ENCODE data around the gene PHF24.
"Not testable (repeated sequence)": the region's sequence is repeated elsewhere in the genome, so short reads cannot be mapped to it uniquely, and the experiment has no call there.

Gene PHF24

DNA sequence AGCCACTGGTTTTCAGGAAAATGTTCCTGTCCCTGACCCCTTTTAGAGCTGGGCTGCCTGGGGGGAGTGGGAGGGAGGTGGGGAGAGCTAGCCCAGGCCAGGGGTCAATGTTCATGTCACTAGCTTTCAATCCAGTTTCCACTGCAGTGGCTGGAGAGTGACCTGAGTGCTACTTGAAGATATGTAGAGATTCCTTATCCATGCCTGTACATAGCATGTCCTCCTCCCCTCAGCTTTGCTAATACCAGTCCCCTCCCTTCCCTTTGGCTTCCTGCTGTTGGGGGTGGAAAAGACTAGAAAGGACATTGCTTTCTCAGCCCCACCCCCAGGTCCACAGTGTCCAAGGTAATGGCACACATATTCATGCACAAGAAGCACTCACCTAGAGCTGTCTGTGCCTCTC, 39.3 kb downstream of the PHF24 start:
- no peak for DNase-seq (ENCODE audit: low read depth)

DNA sequence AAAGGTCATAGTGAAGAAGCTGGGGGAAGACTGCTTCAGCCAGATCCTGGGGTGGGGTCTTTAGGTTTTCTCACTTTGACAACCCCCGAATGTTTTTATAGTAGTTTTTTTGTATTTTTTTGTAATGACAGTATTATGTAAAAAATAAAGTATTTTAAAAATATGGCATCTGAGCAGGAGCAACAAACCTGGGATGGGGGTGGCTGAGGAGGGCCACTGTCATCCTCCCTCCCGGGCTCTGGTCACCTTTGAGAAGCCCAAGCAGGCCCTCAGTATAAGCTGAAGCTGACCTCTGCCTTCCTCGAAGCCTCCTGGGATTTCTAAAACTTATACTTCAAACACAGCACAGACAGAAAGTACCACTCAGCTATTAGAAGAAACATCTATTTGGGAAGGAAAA, 40.2 kb downstream of the PHF24 start:
- no peak for DNase-seq (ENCODE audit: low read depth)

DNA sequence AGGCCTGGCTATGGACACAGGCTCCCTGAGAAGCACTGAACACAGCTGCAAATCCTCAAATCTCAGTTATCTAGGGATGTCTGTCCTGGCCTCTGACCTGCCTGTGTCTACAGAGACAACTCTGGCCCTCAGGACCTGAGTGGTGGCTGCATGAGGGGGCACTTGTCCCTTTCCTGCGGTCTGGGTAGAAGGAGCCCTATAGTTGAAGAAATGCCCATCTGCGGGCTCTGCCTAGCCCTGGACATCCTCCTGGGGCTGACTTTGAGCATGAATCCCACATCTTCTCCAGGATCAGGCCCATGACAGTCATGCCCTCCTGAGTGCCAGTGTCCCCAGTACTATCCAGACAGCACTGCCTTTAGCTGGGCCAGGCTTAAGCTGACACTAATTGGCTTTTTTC, 41.5 kb downstream of the PHF24 start:
- no peak for DNase-seq (ENCODE audit: low read depth)

DNA sequence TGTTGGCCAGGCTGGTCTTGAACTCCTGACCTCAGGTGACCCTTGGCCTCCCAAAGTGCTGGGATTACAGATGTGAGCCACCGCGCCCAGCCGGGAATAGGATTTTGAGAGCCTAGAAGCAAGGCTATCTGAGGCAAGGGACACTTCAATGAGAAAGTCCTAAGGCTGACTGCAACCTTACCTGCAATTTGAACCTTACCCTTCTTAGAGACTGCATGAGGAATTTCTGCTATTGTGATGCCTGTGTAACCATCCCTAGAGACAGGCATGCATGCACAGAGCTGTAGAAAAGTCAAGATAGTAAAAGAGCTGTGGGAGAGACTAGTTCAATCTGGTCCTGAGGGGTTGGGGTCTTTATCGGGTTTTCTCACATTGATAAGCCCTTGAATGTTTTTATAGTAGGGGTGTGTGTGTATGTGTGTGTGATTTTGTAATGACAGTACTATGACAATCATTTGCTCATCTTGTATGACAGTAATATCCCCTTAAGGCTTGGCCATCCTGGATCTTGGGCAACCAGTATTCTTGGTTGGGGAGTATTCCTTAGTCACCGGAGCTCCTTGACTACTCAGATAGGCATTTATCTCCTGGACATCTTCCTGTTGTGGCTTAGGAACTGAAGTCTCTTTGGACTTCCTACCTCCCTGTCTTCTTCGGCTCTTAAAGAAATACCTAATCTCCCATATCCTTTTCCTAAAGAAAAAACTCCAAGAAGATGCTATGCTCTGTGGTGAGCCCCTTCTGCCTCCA, 42.6 kb downstream of the PHF24 start:
- DNase-seq (ENCODE audit: low read depth), result peak; percentile 87

DNA sequence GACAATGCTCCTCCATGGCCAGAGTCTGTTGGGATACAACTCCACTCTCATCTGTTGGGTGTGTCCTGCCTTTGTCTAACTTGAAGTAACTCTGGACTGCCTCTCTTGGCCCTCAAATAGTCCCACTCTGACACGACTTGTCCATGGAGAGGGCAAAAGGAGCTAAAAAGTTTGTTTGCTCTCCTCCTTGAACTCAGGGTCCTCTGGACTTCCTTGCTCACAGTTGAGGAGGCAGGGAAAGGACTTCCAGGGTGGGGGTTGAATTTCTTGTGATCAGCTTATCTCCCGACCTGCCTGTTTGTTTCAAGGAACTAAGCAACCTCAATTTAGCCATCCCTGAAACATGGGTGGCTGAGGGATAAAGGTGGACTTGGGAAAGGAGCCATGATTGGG, 43.2 kb downstream of the PHF24 start:
- no peak for DNase-seq (ENCODE audit: low read depth)

DNA sequence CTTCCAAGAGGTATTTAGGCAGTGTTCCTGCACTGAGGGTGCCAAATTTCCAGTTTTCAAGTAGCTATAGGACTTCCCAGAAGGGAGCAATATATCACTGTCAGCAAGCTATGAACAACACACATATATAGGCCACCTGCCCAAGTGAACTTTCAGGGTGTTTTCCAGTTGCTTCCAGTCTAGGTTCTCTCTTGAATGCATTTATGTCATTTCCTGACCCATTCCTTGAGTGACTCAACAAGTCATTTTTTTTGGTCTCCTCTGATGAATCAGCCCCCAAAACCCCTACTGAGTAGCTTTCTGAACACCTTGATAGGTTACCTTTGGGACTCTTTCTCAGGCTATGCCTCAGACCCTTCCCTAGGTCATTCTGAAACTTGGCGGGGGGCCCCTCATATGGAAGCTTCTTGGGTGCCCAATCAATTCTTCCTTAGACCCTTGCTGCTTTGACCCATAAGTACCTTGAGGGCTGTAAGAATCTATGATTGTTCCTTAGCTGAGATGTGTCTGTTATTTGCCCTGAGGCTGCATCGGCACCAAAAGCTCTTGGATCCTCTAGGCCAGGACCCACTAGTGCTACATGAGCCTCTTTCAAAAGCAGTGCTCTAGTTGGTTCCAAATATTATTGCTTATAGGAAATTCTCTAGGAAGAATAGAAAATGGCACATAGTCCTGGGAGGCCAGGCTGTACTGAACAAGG, 43.9 kb downstream of the PHF24 start:
- DNase-seq (ENCODE audit: low read depth), result peak; percentile 25

DNA sequence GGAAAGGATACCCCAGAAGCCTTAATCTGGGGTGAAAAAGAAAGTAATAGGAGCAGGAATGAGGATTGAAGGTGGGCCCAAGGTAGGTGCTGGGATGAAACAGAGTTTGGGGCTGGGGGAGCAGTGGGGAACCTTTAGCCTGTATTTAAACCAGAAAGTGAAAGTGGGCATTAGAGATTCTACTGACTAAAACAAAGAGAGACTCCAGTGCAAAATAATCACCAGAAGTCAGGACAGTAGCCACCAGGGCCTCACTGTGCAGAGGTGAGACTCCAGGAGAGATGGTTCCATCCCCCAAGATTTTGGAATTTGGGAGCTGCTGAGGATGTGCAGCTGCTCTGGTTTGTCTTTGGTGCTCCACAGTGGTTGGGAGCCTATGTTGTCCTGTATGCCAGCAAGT, 44.5 kb downstream of the PHF24 start:
- DNase-seq (ENCODE audit: low read depth), result no peak

DNA sequence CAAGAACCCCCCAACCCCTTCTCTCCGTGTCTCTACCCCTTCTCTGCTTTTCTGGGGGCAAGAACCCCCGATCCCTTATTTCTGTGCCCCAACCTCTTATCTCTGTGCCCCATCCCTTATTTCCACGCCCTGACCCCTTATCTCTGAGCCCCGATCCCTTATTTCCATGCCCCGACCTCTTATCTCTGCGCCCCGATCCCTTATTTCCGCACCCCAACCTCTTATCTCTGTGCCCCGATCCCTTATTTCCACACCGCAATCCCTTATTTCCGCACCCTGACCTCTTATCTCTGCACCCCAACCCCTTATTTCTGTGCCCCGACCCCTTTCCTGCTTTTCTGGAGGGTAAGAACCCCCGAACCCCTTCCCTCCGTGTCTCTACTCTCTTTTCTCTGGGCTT, 46.2 kb downstream of the PHF24 start:
- not testable (repeated sequence) for DNase-seq (ENCODE audit: low read depth)

DNA sequence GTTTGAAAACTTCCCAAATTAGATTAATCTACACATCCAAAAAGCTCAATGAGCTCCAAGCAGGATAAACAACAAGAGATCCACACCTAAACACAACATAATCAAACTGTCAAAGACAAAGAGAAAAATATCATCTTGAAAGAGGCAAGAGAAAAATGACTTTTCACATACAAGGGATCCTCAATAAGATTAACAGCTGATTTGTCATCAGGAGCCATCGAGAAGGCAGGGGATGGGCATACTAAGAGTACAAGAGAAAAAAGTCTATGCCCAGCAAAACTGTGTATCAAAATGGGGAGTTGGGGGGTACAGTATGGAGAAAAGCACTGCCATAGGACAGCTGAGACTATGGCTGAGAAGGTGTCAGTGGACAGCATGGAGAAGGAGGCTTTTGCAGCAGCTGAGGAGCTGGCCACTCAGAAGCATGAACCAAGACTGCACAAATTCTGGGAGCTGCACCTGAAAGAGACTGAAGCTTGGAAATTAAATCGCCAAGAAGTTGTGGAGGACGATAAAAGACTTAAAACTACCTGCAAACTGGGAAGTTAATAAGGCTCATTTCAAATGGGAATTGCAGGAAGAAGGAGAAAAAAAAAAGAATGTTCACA, 52.4 kb downstream of the PHF24 start:
- no peak for DNase-seq (ENCODE audit: low read depth)

DNA sequence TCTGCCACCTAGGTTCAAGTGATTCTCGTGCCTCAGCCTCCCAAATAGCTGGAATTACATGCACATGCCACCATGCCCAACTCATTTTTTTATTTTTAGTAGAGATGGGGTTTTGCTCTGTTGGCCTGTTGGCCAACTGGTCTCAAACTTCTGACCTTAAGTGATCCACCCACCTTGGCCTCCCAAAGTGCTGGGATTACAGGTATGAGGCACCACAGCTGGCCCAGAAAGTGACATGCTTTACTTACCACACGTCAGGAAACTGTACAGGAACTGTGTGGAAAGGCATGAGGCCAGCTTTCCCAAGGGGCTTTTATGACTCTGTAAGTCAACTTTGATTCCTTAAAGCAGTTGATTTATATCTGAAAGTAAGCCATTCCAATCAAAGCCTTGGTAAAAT, 56.4 kb downstream of the PHF24 start:
- no peak for DNase-seq (ENCODE audit: low read depth)

DNA sequence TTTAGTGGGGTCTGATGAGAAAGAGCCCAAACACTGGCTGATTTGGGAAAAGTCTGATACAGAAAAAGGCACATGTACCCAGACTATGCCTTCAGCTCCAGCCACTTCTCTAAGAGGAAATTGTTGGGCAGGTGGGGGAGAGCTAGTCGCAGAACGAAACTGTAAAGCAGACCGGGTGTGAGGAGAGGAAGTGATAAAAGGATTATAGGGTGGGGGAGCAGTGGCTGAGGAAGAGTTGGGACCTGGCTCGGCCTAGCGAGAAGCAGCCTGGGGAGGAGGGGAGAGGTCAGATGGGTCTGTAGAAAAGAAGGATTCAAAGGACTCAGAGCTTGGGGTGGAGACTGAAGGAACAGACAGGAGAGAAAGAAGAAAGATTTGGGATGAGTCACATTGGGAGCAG, 65.4 kb downstream of the PHF24 start:
- not testable (repeated sequence) for DNase-seq (ENCODE audit: low read depth)

DNA sequence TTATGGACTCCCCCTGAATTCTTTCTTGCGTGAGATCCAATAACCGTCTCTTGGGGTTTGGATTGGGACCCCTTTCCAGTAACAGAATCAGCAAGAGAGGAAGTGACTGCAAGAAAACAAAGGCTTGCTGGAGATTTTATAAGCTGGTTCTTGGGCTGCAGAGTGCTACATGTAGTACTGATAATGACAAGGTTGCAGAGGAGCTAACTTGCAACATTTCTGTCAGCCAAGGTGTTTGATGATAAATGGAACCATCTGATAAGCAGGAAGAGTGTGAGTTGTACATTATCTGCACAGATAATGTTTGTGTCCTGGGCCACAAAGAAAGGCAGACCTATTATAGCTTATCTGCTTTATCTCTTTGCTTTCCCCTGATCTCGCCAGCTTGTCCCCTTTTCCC, 68.6 kb downstream of the PHF24 start:
- DNase-seq (ENCODE audit: low read depth), result no peak

DNA sequence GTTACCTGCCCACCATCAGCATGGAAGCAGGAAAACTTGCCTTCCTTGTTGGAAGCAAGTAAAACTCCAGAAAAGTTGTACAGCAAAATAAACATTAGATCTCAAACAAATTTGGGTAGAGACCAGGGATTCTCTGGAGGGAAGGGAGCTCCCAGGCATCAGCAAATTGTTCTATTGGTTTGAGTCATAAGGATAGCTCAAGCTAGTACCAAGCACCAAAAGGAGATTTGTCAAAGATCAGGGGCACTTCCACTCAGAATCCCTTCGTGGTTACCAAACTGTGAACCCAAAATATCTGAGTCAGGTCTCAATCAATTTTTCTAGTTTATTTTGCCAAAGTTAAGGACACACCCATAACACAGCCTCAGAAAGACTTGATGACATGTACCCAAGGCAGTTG, 69.3 kb downstream of the PHF24 start:
- DNase-seq (ENCODE audit: low read depth), result no peak

DNA sequence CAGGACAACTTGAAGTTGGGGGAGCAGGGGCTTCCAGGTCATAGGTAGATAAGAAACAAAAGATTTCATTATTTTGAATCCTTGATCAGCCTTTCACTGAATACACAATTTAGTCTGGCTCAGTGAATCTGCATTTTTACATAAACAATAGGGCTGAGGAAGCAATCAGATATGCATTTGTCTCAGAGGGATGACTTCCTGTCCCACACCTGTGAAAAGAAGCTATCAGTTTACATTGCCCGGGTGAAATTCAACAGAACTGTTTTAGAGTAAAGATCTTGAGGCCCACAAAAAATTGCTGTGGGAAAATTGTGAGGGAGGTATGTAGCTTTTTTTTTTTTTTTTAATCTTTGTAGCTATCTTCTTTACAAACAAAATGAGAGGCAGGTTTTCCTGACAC, 69.8 kb downstream of the PHF24 start:
- DNase-seq (ENCODE audit: low read depth), result no peak

DNA sequence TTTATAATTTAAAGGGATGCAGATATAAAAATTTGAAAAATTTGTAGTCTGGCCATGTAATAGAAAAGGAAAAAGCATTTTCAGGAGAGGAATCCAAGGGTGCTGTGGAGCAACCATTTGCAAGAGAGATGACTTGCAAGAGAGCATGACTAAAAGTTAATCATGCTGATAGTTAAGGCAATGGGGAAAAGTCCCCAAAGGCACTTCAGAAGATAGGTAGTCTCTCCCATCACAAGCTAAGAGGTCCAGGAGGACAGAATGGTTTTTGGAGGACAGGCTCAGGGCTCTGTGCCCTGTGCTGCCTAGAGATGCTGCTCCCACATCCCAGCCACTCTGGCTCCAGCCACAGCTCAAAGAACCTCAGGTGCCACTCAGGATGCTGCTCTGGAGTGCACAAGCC, 70.3 kb downstream of the PHF24 start:
- DNase-seq (ENCODE audit: low read depth), result no peak

DNA sequence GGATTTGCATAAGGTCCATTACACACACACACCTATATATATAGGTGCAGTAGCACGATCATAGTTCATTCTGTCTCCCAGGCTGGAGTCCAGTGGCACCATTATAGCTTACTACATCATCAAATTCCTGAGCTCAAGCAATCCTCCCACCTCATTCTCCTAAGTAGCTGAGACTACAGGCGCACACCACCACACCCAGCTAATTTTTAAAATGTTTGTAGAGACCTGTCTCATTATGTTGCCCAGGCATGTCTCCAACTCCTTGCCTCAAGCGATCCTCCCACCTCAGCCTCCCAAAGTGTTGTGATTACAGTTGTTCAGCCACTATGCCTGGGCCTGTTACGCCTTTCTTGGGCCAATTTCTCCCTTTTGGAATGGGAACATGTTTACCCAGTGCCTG, 71.2 kb downstream of the PHF24 start:
- no peak for DNase-seq (ENCODE audit: low read depth)

DNA sequence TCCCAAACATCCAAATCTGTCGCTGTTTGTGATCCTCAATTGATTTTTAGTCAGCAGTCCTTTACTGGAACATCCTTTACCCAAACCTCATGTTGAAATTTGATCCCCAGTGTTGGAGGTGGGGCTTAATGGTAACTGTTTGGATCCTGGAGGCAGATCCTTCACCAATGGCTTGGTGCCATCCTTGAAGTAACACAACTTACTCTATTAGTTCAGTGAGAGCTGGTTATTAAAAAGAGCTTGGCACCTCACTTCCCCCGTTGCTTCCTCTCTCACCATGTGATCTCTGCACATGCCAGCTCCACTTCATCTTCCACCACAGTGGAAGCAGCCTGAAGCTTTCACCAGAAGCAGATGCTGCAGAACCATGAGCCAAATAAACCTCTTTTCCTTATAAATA, 71.8 kb downstream of the PHF24 start:
- peak; percentile 28 for DNase-seq (ENCODE audit: low read depth)

All from EH (cell line).